HG02970 (cell line): ENCODE results near the gene HES7.
A peak's percentile ranks its signal among the peaks of the same experiment; 100 is the strongest.

Source experiments
- ATAC-seq: cut with Tn5 transposase; IDR thresholded peaks from one replicate; pipeline ENCODE4 v1.9.1; 2021; ENCODE audit warnings: mild to moderate bottlenecking, moderate library complexity, moderate number of reproducible peaks; ENCODE audit not compliant: unreplicated experiment, low FRiP score

Gene HES7

DNA sequence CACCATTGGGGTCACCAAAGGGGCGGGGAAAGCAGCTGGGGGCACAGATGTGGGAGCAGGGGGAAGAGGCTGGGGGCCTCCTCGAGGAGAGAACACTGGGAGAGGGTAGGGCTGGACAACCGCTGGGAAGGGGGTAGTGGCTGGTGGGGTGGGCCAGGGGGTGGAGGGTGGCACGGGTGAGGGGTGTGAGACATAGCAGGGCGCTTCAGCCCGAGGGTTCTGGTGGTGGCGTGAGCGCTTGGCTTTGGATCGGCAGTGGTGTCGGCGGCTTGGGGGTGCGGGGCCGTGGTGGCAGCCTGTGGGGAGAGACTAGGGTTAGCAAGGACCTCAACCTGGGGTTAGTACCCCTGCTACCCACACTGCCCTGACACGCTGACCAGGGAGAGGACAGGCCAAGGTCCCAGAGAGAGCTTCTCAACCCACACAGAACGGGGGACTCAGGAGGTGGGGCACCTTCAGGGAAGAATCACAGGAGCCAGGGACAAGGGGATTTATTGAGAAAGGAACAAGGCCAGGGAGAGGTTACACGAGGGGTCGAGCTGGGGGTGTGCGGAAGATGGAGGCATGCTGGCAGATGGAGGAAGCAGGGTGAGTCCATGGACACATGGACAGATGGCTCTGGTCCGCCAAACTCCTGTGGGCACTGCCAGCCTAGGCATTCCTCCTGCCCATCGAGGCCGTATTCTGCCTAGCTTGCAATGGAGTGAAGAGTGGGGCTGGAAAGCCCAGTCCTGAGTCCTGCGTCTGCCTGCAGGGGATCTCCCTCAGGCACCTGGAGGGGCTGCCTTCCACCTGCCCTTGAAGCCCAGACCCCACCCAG, 19.9 kb upstream of the HES7 start:
- no peak for ATAC-seq

DNA sequence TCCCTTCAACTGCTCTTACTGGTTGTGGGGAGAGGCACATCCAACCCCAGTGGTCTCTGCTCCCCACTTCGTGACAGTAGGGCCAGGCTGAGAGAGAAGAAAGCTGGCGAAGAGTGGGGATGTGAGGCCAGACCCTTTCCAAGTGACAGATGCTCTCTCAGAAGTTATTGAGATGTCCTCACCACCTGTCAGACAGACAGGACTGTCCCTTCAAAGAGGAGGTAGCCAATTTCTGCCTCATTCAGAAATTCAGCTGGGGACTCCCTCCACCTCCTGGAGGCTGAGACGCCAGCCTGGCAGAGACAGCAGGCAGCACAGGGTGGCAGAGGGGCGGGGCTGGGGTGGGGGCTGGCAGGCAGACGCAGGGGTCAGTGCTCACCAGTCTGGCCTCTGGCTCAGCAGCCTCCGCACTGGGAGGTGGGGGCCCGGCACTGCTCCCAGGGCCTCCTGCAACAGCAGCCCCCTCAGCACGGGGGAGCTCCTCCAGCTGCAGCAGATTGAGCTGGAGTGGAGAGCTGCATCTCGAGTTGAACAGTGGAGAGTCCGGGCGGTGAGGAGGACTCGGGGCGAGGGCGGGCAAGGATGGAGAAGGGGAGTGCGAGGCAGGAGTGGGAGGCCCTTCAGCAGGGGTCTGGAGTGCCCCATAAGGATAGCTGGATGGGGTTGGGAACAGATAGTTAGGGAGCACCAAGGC, 19.1 kb upstream of the HES7 start:
- no peak for ATAC-seq

DNA sequence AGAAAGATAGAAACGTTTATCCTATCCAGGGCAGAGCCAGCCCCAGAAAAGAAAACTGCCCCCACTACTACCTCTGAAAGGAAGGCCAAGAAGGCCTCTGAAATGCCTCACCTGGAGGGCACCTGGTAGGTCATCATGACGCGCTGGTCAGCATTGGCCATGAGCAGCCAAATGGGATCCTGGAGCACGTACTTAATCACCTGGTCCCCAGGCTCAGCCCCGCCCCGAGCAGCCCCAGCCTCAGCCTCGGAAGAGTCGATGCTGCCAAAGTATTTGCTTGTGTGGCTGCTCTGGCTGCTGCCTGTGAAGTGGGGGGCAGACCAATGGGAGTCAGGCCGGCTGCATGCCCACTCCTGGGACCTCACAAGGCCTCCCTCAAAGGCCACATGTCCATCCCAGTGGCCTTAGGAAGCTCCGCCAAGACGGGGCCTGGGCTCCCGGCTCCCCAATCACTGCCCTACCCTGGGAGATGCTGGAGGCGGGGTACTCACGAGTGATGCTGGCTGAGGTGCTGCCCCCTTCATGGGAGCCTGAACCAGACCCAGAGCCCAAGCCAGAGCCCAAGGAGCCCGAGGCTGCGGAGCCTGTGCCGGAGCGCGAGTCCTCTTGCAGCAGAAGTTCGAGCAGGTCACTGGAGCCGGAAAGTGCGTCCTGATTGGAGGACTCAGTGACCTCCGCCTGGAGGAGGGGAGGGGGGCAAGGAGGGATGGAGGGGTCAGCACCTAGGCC, 18.4 kb upstream of the HES7 start:
- ATAC-seq, result no peak

DNA sequence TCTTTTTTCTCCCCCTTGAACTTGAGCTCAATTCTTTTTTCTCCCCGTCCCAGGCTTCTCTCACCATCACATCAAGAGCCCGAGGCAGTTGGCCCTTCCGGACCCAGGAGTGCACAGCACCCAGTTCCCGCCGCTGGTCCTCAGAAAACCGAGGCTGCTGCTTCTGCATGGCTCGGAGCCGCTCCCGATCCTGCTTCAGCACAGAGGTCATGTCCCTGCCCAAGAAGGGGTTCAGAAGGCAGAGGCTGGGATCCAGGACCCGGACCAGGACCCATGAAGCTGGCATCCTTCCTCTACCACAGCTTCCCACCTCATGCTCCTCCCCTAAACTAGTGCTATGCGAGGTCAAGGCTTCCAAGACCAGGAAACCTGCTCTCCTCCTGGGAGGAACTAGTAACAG, 17.8 kb upstream of the HES7 start:
- ATAC-seq, result no peak

DNA sequence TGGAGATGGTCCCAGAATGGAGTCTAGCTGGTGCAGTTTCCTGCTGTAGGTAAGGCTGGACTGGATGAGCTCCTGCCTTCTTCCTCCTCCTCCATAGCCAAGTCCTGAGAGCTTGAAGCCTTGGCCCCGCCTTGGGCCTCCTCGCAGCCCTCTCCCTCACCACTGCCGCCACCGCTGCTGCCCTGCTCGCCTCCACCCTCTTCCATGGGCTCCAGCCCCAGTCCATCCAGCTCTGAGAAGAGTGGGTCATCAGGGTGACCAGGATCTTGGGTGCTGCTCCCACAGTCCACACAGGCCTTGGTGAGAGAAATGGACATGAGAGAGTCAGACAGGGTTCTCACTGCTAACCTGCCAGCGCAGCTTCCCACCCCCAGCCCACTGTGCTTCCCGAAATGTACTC, 17.1 kb upstream of the HES7 start:
- no peak for ATAC-seq

DNA sequence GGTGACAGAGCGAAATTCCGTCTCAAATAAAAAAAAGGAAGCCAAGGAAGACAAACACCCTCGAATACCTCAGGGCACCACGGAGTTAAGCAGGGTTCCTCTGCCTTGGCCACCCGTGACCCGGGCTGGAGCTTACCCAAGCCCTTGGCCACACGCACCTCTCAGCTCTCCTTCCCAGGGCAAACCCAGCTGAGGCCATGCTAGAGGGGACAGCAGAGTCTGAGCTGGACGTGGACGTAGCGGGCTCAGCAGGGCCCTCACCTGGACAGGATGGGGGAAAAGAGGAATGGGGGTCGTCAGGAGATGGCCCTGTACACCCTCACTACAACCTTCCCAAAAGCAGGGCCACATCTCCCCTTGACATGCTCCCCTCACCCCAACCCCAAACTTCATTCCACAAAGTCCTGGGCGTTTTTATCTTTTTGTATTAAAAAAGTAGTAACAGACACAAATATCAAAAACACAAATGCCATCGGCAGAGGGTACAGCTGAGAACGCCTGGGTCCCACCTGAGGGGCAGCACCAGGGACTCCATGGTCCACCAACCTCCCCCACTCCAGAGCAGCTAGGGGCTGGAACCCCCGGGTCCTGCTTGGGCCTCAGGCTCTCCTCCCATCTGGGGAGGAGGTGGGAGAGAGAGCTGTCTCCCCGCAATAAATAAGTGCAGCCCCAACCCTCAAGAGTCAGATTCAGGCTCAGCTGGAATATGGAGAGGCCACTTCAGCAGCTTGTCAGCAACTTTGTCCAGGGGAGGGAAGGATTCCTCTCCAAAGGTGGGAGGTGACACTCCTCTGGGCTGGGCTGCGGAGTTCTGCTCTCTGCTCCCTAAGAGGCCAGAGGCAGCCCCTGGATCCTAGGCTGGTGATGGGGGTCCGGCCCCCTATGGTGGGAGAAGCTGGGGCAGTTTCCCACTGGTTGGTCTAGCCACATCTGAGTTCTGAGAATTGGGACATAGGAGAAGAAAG, 16.4 kb upstream of the HES7 start:
- ATAC-seq, result no peak

DNA sequence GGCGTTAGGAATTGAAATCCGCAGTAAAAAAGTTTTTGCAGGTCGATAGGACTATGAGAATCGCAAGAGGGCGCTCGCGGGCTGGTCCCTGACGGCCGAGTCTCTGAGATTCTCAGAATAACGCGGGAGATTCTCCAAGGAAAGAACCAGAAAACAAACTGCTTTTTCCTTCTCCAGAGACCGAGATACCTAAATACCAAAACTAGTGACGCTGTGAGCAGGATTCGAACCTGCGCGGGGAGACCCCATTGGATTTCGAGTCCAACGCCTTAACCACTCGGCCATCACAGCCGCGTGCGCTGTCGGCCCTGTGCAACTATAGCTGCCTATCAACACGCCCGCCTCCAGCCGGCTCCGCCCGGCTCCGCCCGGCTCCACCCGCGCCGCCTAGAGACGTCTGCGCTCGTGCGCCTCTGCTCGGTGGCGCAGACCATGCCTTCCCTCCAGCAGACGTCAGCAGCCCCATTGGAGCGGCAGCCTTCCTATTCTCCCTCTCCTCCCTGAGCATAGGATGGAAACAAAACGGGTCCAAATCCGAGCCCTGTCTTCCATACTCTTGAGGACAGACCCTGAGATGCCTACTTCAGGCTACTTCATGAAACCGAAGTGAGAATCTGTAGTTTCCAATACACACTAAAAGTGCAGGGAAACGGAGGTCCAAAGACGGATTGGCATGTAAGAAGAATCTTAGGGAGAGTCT, 14.9 kb upstream of the HES7 start:
- ATAC-seq, result peak; percentile 87

DNA sequence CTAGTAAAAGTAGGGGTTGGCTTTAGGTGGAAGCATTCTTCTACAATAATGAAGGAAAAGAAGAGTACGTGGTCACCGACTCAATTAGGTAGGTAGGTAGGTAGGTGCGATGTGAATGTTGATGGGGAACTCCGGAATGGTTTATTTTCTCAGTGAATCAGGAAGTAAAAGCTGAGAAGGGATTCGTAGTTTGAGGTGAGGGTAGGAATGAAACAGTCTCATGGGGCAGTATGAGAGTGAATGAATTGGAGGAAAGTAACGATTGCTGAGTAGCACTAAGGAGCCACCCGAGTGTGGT, 14.4 kb upstream of the HES7 start:
- no peak for ATAC-seq

DNA sequence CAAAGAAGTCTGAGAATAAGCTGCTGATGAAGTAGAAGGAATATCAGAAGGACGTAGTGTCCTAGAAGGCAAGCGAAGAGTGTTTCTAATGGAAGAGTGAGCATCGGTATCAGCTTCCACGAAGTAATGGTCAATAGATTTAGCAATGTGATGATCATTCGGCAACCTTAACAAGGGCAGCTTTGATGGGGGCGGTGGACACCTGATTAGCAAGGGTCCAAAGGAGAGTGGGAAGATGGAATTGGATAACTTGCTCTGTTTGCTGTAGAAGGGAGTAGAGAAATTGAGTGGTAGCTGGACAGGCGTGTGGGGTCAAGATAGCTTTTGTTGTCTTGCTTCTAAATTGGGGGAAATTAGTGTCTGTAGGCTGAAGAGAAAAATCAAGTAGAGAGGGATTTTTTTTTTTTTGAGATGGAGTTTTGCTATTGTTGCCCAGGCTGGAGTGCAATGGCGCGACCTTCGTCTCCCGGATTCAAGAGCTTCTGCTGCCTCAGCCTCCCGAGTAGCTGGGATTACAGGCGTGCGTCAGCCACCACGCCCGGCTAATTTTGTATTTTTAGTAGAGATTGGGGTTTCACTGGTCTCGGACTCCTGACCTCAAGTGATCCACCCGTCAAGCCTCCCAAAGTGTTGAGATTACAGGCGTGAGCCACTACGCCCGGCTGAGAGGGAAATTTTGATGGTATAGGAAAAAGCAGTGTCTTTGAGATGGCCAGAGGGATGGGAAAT, 13.9 kb upstream of the HES7 start:
- no peak for ATAC-seq

DNA sequence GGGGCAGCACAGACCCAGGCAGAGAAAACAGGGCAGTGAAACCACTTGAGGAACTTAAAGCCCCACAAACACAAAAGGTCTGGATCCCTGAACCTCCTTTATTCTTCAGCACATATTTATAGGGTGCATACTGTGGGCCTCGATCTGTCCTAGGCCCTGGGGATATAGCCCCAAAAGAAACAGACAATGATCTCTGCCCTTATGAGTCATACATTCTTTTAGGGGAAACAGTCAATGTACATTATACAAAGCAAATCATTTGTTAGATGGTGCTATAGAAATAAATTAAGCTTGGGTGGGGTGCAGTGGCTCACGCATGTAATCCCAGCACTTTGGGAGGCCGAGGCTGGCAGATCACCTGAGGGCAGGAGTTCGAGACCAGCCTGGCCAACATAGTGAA, 10.0 kb upstream of the HES7 start:
- ATAC-seq, result no peak

DNA sequence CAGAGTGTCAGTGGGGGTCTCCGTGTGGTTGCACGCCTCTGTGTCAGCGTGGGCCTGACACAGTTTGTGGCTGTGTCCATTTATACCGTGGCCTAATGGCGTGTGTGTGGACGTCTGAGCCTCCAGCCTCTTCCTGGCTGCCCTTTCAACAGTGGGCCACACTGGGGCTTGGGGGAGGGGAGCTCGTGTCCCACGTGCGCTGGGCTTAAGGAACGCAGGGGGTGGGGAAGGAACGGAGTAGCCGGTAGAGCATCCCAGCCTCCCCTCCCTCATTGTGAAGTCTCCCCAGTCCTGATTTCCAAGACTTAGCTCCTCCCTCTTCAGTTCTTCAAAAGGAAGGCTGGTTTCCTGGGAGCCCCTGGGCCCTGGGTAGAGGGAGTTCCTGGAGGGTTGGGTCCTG, 9.5 kb upstream of the HES7 start:
- no peak for ATAC-seq

DNA sequence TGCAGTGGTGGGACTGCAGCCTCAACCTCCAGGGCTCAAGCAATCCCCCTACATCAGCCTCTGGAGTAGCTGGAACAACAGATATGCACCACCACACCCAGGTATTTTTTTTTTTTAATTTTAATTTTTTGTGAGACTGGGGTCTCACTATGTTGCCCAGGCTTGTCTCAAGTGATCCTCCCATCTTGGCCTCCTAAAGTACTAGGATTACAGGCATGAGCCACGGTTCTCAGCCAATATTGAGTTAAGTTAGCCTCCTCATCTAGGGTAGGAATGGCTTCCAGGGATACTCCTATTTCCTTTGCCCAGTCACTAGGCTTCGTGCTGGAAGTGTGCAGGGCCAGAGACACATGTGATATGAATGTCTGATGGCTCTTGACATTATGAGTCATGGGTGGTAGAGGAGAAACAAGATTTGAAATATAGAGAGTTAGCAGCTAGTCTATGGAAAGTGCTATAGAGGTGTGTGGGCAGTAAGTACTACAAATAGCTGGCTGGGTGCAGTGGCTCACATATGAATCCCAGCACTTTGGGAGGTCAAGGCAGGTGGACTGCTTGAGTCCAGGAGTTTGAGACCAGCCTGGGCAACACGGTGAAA, 8.0 kb upstream of the HES7 start:
- ATAC-seq, result no peak

DNA sequence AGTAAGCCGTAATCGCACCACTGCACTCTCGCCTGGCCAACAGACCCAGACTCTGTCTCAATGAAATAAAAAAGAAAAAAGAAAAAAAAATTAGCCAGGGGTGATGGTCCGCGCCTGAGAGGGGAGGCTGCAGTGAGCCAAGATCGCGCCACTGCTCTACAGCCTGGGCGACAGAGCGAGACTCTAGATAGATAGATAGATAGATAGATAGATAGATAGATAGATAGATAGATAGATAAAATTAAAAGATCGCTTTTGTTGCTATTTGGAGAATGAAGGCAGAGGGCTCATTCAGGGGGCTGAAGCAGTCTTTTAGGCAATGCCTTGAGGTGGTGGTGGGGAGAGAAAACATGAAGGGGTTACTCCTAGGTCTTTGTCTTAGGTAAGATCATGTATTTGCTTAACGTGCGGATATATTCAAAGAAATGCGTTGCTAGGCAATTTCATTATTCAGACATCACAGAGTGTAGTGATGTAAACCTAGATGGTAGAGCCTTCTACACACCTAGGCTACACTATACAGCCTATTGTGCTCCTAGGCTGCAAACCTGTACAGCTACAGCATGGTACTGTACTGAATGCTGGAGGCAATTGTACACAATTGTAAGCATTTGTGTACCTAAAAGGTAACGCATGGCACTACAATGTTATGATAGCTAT, 4.3 kb upstream of the HES7 start:
- ATAC-seq, result no peak

DNA sequence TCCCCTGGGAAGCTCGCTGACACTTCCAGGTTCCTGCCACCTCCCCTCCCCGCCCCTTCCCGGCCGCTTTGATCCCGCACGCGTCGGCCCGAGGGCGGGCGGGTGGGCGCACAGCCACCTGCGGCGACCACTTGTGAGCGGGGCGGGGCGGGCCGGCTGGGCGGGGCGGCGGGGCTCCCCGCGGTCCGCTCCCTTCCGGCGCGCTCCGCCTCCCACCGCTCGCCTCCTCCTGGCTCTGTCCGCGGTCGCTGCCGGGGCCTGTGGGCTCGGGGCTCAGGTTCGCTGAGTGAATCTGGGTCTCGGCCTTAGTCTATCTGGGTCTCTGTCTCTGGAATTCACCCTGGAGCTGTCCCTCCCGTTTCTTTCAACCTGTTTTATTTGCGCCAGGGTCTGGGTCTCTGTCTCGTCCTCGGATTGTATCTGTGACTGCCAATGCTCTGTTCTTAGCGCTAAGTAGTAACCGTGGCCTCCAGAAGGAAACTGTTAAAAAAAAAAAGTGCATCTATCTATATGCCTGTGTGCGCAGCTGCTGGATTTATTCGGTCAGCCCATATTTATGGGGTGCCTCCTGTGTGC, 2.7 kb upstream of the HES7 start:
- no peak for ATAC-seq

DNA sequence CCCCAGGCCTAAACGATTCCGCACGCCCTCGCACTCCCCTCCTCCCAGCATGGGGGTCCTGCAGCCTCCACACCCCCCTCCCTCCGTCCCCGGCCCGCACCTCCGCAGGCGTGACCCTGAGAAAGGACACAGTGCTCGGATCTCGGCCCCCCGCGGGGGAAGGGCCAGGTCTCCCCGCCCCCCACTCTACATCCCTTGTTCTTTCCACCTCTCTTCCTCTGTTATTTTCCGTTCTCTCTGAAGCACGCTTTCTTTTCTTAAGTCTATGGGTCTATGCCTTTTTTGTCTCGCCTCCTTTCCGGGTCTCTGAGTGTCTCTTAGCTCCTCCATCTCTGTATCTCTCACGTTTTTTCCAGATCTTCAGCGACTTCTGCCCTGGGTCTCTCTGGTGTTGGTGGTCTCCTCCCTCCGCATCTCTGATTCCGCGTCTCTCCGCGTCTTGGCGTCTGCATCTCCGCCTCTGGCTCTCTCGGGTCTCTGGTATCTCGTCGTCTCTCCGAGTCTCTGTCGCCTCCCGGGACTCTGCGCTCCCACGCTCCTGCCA, 2.1 kb upstream of the HES7 start:
- no peak for ATAC-seq

DNA sequence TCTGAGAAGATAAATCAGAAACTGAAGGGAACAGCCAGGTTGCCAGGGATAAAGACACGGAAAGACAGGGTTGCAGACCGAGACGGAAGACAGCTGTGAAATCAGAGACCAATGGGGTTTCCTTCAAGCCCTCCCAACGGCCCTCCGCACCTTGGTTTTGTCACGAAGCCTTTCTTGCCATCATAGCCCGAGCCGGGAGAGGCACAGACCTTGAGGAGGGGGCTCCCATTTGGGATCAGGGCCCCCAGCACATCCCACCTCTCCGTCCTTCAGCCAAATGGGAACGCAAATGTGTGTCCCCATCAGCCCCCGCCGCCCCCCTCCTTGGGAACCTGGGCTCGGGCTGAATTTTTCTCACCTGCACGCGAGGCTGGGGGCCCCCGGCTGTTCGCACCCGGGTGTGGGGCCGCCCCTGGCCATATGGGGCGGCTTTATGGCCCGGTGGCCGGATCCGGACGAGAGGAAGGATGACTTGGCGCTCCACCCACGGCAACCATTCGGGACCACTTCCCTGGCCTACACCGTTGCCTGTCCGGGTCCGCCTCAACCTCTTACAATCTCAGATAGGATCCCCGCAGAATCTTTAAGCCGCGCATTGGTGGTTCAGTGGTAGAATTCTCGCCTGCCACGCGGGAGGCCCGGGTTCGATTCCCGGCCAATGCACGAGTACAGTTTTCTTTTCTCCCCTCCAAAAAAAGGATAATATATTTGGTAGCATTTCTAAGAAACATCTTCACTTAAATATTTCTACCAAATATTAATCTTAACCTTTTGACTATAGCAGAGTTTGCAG, 1.4 kb upstream of the HES7 start:
- no peak for ATAC-seq
